ENCODE results near the gene CCDC159. TPM values are rescaled to one million over a fixed set of nuclear protein-coding genes. Genes with fewer than 3 reads are reported as not detected.

The CCDC159 gene
- total and polyA plus RNA-seq, 4 donors = 6.3 to 25.2 (median 16.5) TPM

DNA sequence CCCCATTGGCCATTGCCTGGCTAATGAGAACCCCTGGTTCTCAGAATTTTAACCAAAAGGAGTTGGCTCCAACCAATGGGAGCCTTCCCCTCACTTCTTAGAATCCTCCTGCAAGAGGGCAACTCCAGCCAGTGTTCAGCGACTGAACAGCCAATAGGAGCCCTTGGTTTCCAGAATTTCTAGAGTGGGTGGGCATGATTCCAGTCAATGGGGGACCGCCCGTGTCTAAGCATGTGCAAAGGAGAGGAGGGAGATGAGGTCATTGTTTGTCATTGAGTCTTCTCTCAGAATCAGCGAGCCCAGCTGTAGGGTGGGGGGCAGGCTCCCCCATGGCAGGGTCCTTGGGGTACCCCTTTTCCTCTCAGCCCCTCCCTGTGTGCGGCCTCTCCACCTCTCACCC, 18.6 kb downstream of the CCDC159 start:
- Histone ChIP-seq H3K4me1 (ENCODE audit: control insufficient read depth in 4 of 4, insufficient read depth in 4 of 4, low read length in 3 of 4) (peaks cover 3 to 16% (median 9%) of the 10 kb centered on the region in 4 donors), H3K9ac (ENCODE audit: low read depth in 1 of 2, low read length in 2 of 2) (no peak overlapping the region), H3K9me3 (ENCODE audit: control insufficient read depth in 4 of 4, low read length in 3 of 4) (no peaks in the 10 kb centered on the region), H3K4me3 (ENCODE audit: low read depth in 1 of 3, low read length in 3 of 3) (no peak overlapping the region), H3K27ac (ENCODE audit: low read depth in 1 of 2, low read length in 2 of 2) (no peak overlapping the region), H3K36me3 (ENCODE audit: control insufficient read depth in 4 of 4, insufficient read depth in 3 of 4, low read depth in 1 of 4, low read length in 3 of 4) (peaks cover 3 to 26% (median 8%) of the 10 kb centered on the region in 4 donors), H3K27me3 (ENCODE audit: control insufficient read depth in 4 of 4, insufficient read depth in 4 of 4, low read length in 3 of 4) (no peaks in the 10 kb centered on the region)
- DNase-seq (ENCODE audit: low spot score) = no peak
- WGBS = 94% methylated on average over 5 of the region's 5 CpGs
- TF ChIP-seq, protein P1, sequence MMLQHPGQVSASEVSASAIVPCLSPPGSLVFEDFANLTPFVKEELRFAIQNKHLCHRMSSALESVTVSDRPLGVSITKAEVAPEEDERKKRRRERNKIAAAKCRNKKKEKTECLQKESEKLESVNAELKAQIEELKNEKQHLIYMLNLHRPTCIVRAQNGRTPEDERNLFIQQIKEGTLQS (IDR thresholded peaks at IDR 0.05) = no peak
- TF ChIP-seq HNF4A (conservative IDR thresholded peaks at IDR 0.05) (no peak), RXRA (IDR thresholded peaks at IDR 0.05) (no peak), FOXA2 (IDR thresholded peaks at IDR 0.05) (no peak), NR2F2 (IDR thresholded peaks at IDR 0.05) (no peak), HNF4G (IDR thresholded peaks at IDR 0.05) (no peak), RAD21 (IDR thresholded peaks at IDR 0.05) (no peak), TAF1 (conservative IDR thresholded peaks at IDR 0.05) (no peak), SP1 (IDR thresholded peaks at IDR 0.05) (no peak), GABPA (IDR thresholded peaks at IDR 0.05 in 1 of 2, conservative IDR thresholded peaks at IDR 0.05 in 1 of 2) (no peak), YY1 (IDR thresholded peaks at IDR 0.05) (no peak), FOXA1 (IDR thresholded peaks at IDR 0.05) (no peak), JUND (IDR thresholded peaks at IDR 0.05) (no peak), EGR1 (IDR thresholded peaks at IDR 0.05; ENCODE audit: low read depth in 2 of 2) (no peak)
- TF ChIP-seq, protein P2, sequence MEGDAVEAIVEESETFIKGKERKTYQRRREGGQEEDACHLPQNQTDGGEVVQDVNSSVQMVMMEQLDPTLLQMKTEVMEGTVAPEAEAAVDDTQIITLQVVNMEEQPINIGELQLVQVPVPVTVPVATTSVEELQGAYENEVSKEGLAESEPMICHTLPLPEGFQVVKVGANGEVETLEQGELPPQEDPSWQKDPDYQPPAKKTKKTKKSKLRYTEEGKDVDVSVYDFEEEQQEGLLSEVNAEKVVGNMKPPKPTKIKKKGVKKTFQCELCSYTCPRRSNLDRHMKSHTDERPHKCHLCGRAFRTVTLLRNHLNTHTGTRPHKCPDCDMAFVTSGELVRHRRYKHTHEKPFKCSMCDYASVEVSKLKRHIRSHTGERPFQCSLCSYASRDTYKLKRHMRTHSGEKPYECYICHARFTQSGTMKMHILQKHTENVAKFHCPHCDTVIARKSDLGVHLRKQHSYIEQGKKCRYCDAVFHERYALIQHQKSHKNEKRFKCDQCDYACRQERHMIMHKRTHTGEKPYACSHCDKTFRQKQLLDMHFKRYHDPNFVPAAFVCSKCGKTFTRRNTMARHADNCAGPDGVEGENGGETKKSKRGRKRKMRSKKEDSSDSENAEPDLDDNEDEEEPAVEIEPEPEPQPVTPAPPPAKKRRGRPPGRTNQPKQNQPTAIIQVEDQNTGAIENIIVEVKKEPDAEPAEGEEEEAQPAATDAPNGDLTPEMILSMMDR (IDR thresholded peaks at IDR 0.05; ENCODE audit: low read depth, low read length, missing input control) = no peak
- TF ChIP-seq, protein P3, sequence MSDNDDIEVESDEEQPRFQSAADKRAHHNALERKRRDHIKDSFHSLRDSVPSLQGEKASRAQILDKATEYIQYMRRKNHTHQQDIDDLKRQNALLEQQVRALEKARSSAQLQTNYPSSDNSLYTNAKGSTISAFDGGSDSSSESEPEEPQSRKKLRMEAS (IDR thresholded peaks at IDR 0.05) = no peak
- TF ChIP-seq, protein P4, sequence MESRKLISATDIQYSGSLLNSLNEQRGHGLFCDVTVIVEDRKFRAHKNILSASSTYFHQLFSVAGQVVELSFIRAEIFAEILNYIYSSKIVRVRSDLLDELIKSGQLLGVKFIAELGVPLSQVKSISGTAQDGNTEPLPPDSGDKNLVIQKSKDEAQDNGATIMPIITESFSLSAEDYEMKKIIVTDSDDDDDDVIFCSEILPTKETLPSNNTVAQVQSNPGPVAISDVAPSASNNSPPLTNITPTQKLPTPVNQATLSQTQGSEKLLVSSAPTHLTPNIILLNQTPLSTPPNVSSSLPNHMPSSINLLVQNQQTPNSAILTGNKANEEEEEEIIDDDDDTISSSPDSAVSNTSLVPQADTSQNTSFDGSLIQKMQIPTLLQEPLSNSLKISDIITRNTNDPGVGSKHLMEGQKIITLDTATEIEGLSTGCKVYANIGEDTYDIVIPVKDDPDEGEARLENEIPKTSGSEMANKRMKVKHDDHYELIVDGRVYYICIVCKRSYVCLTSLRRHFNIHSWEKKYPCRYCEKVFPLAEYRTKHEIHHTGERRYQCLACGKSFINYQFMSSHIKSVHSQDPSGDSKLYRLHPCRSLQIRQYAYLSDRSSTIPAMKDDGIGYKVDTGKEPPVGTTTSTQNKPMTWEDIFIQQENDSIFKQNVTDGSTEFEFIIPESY (IDR thresholded peaks at IDR 0.05) = no peak
- TF ChIP-seq, protein P5, sequence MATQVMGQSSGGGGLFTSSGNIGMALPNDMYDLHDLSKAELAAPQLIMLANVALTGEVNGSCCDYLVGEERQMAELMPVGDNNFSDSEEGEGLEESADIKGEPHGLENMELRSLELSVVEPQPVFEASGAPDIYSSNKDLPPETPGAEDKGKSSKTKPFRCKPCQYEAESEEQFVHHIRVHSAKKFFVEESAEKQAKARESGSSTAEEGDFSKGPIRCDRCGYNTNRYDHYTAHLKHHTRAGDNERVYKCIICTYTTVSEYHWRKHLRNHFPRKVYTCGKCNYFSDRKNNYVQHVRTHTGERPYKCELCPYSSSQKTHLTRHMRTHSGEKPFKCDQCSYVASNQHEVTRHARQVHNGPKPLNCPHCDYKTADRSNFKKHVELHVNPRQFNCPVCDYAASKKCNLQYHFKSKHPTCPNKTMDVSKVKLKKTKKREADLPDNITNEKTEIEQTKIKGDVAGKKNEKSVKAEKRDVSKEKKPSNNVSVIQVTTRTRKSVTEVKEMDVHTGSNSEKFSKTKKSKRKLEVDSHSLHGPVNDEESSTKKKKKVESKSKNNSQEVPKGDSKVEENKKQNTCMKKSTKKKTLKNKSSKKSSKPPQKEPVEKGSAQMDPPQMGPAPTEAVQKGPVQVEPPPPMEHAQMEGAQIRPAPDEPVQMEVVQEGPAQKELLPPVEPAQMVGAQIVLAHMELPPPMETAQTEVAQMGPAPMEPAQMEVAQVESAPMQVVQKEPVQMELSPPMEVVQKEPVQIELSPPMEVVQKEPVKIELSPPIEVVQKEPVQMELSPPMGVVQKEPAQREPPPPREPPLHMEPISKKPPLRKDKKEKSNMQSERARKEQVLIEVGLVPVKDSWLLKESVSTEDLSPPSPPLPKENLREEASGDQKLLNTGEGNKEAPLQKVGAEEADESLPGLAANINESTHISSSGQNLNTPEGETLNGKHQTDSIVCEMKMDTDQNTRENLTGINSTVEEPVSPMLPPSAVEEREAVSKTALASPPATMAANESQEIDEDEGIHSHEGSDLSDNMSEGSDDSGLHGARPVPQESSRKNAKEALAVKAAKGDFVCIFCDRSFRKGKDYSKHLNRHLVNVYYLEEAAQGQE (IDR thresholded peaks at IDR 0.05) = no peak
